GM12891 (cell line): ENCODE data around the gene ZDHHC8.

Source experiments
- DNase-seq: peaks from one replicate; pipeline ENCODE4 v3.0.0; 2011; ENCODE audit warnings: low spot score; ENCODE audit not compliant: insufficient read length
- FAIRE-seq: peaks from 2 replicates; lab custom pipeline; 2011; peaks lifted over from hg19 to GRCh38; lab: Jason Lieb, UNC
- PAX5 ChIP-seq: IDR thresholded peaks from 2 replicates; pipeline ENCODE4 v1.6.1; 2011; ENCODE audit warnings: low read length, moderate library complexity, mild to moderate bottlenecking; ENCODE audit not compliant: insufficient read depth, severe bottlenecking
- POLR2A ChIP-seq: IDR thresholded peaks from 2 replicates; pipeline ENCODE4 v1.6.1; 2011; ENCODE audit warnings: low read depth, low read length, control low read depth
- POLR2AphosphoS5 ChIP-seq: IDR thresholded peaks from 2 replicates; pipeline ENCODE4 v1.6.1; 2011; ENCODE audit warnings: low read depth, low read length, control low read depth
- POU2F2 ChIP-seq: IDR thresholded peaks from 2 replicates; pipeline ENCODE4 v1.6.1; 2011; ENCODE audit warnings: low read depth, mild to moderate bottlenecking, control low read depth, low read length, moderate library complexity
- SPI1 ChIP-seq: IDR thresholded peaks from 2 replicates; pipeline ENCODE4 v1.6.1; 2011; ENCODE audit warnings: low read depth, low read length, control low read depth
- TAF1 ChIP-seq: IDR thresholded peaks from 2 replicates; pipeline ENCODE4 v1.6.1; 2011; ENCODE audit warnings: low read depth, low read length, control low read depth

The ZDHHC8 gene

DNA sequence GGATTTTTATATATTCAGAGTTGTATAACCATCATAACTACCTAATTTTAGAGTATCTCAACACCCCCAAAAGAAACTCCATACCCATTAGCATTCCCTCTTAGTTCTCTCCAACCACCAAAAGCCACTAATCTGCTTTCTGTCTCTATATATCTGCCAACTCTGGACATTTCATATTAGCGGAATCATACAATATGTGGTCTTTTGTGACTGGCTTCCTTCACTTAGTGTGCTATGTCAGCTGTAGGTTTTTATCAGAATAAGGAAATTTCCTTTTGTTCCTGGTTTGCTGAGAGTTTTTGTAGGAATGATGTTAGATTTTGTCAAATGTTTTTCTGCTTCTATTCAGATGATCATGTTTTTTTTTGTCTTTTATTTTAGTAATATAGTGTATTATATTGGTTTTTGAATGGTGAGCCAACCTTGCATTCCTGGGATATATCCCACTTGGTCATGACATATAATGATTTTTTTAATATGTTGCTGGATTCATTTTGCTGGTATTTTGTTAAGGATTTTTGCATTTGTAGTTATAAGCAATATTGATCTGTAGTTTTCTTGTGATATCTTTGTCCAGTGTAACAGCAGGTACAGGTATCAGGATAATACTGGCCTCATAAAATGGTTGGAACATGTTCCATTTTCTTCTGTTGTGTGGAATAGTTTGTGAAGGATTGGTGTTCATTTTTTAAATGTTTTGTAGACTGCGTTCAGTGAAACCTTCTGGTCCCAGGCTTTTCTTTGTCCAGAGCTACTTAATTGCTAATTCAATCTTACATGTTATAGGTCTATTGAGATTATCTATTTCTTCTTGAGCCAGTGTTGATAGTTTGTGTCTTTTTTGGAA, 34.8 kb upstream of the ZDHHC8 start:
- FAIRE-seq (no peak), DNase-seq (no peak)
- no peak for TF ChIP-seq POLR2A
- TF ChIP-seq PAX5, result no peak
- TF ChIP-seq POLR2AphosphoS5, result no peak
- TF ChIP-seq SPI1, result no peak
- no peak for TF ChIP-seq TAF1
- TF ChIP-seq POU2F2, result no peak

DNA sequence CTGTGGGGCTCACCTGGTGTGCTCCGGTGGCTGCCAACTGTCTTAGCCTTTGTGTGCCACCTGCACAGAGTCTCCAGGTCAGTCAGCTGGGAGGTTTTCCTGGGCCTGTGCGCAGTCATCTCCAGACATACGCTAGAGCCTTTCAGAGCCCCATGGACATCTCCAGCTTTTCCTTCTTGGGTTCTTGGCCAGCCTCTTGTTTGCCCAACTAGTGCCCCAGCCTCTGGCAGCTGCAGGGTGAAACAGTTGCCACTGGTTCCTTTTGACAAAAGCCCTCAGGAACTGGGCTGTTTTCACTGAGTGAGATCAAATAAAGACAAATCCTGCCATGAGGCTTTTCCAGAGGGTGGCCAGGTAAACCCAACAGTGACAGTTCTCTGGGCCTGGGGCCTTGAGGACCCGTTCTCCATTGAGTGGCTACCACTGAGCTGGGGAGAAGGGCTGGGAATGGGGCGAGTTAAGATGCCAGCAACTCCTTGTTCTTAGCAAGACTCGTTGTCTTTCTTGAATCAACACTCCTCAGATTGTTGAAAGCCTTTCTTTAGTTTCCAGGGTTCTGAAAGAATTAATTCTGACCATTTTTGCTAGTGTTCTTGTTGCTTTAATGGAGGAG, 32.4 kb upstream of the ZDHHC8 start:
- DNase-seq, result no peak
- no peak for TF ChIP-seq POLR2AphosphoS5
- TF ChIP-seq POLR2A, result no peak
- TF ChIP-seq TAF1, result no peak
- no peak for TF ChIP-seq POU2F2
- TF ChIP-seq SPI1, result no peak
- TF ChIP-seq PAX5, result no peak
- no peak for FAIRE-seq

DNA sequence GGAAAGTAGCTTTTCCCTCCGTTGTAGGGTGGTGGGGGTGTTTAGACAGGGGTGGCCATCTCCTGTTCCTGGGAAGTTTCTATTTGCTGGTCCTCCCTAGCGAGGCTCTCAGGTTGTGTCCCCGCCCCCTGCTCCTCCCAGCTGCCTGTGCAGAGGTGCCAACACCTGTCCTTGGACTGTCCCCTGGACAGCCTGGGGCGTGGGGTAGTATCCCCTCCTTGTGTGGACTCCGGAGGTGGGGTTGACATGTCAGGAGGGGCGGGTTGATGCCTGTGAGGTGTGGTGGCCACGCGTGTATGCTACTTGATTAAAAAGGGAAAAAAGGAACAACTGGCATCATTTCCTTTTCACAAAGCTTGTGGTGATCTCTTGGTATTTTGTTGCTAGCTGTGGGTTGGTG, 30.0 kb upstream of the ZDHHC8 start:
- no peak for FAIRE-seq
- no peak for DNase-seq

DNA sequence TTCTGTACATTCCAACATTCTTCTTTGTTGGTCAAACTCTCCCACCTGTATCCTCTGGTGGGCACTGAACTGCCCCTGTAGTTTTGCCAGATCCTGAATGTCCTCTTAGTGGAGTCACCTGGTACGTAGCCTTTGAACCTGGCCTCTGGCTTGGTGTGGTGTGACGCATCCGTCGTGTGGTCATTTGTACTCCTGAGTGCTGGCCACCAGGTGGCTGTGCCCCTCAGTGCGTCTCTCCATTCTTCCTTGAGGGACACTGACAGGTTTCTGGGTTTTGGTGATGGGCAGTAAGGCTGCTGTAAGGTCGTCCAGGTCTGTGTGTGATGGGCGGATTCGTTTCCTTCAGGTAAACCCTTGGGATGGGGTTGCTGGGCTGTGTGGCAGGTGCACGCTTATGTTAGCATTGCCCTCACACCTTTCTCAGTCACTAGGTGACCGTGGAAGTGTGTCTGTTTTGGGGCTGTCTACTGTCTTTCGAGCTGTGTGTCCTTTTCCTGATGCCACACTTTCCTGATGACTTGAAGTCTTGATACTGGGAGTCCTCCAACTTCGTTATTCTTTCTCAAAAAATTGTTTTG, 29.3 kb upstream of the ZDHHC8 start:
- TF ChIP-seq SPI1 (no peak), TAF1 (no peak), PAX5 (no peak), POLR2A (no peak), POU2F2 (no peak), POLR2AphosphoS5 (no peak)
- DNase-seq (no peak), FAIRE-seq (no peak)

More for the DNA sequence above, 30.0 kb upstream of the ZDHHC8 start:
- TF ChIP-seq TAF1, result no peak
- no peak for TF ChIP-seq PAX5
- TF ChIP-seq POLR2A, result no peak
- no peak for TF ChIP-seq POLR2AphosphoS5
- no peak for TF ChIP-seq POU2F2
- TF ChIP-seq SPI1, result no peak

DNA sequence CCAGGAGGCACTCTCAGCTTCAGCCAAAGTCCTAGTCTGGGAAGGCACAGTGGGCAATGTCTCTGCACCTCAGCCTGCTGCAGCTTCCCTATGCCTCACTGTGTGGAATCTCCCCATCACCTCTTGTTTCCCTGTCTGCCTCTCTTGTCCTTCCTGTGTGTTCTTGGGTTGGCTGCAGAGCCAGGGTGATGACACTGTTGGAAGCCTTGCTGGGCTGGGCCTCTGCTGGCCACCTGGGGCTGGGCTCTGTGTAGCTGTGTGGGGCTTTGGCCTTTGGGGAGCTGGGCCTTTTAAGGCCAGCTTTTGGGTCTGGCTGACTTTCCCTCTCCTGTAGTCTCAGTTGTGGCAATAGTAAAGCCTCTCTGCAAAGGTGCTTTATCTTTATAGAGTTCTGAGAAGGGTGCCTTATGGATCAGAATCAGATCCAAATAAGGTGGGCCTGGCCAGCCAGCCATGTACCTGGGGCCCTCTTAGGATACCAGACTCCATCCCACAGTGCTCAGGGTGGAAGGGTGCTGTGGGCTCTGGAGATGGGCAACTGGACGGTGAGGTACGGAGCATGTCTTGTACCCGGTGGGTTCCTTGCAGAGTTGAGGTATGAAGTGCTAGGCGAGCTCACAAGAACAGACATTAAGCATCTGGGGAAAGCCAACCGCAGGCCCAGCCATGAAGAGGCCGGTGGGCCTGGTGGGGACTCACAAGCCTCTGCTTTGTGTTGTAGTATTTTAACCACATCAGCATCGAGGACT, 26.0 kb upstream of the ZDHHC8 start:
- no peak for DNase-seq
- FAIRE-seq, result no peak
- TF ChIP-seq PAX5, result no peak
- no peak for TF ChIP-seq POLR2AphosphoS5
- no peak for TF ChIP-seq SPI1
- TF ChIP-seq TAF1, result no peak
- TF ChIP-seq POLR2A, result no peak
- TF ChIP-seq POU2F2, result no peak

DNA sequence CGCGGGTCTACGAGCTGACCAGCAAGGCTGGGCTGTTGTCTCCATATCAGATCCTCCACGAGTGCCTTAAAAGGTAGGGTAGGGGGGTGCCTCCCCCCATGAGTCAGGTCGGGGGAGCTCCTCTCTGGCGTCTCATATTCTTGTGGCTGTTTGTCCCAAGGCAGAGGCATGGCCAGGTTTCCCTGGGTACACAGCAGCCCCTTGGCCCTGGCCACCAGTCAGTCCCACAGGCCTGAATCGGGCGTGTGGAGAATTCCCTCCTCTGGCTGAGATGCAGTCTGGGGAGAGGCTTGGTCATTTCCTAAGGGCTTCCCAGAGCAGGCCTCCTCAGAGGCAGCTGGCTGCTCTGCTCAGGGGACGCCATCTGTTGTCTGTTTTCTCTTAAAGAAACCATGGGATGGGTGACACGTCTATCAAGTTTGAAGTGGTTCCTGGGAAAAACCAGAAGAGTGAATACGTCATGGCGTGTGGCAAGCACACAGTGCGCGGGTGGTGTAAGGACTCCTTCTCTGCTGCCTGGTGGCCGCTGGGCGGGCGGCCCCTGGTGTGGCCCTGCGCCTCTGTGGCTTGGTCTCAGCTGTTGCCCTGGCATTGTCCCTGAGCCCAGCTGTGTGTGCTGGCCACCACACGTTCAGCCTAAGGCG, 25.3 kb upstream of the ZDHHC8 start:
- no peak for TF ChIP-seq SPI1
- TF ChIP-seq POLR2A, result no peak
- TF ChIP-seq PAX5, result no peak
- TF ChIP-seq POU2F2, result no peak
- TF ChIP-seq TAF1, result no peak
- no peak for TF ChIP-seq POLR2AphosphoS5
- FAIRE-seq (no peak), DNase-seq (no peak)

DNA sequence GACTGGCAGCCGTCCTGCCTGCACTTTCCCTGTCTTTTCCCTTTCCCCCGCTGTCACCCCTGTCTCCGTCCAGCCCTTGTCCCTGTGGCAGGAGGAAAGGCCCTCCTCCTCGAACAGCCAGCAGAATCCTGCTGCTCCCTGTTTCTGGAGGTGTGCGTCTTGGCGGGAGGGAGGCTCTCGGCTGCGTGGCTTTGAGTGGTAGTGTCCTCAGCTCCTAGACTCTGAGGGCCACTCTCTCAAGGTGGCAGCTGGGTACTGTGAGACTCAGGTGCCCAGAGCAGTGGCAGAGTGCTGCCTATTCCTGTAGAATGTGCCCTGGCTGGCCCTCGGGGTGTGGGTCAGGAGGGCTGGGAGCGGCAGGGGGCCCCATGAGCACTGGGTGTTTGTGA, 24.8 kb upstream of the ZDHHC8 start:
- TF ChIP-seq POU2F2, result no peak
- no peak for TF ChIP-seq PAX5
- no peak for FAIRE-seq
- no peak for DNase-seq

DNA sequence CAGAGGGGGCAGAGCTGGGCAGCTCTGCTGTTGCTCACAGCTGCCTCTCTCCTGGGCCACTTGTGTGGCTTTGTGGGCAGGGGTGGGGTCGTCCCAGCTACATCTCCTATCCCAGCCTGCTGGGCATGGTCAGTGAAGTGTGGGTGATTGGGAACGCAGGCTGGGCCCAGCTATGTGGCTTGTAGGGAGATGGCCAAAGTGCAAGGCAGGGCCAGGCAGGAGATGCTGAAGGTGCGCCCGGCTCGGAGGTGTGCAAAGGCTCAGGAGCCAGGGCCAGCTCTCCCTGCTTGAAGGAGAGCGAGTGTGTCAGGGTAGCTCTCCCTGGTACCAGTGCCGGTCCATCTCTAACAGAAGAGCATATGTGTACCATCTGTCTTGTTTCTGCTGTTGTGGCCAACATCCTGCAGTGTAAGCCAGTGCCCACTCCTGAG, 24.1 kb upstream of the ZDHHC8 start:
- FAIRE-seq (no peak), DNase-seq (no peak)
- no peak for TF ChIP-seq SPI1
- no peak for TF ChIP-seq TAF1

DNA sequence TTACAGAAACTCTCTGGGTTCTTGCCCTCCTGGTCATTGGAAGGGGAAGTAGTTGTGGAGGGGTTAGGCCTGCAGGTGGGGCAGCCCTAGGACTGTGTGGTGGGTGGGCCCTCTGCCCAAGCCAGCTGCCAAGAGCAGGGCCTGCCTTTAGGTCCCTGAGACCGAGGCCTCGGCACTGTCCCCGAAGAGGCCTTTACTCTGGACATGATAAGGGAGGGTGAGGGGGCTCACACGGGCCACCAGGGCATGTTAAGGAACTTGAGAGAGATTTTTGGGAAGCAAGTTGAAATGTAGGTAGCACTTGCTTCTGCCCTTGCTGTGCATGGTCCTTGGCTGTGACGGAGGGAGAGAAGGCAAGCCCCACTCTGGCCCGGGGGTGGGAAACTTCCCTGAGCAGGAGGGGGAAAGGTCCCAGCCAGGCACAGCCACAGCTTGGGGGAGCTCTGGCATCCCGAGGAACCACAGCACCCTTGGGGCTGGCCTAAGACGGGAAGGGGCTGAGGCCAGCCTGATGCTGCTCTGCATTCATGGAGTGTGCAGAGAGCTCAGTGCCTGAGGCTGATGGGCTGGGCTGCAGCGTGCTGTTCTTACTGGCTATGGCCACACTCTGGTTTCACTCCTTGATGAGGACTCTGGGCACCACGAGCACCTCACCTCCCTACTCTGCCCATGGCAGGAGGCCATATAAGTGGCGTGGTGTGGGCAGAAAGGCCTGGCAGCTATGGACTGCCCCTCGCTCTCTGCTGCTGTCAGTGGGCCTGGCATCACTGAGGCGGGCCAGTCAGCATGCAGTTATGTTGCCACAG, 23.4 kb upstream of the ZDHHC8 start:
- FAIRE-seq (no peak), DNase-seq (no peak)
- TF ChIP-seq POLR2A (peak; percentile 15; the same call in 1 of the 2 replicates), PAX5 (no peak)
